Measurements from ENCODE around the gene FAM193A. TPM values are rescaled to one million over a fixed set of nuclear protein-coding genes. Genes with fewer than 3 reads are reported as not detected.

The FAM193A gene
- total RNA-seq, 1 donor from 2014 or later, result 45.5 TPM

GRCh38 chr4:2729533-2729875 lies 193.1 kb downstream of the FAM193A start:
- H3K4me3 Mint-ChIP-seq, result no peak overlapping the region
- H3K4me1 Mint-ChIP-seq, result no peaks in the 10 kb centered on the region
- no peaks in the 10 kb centered on the region for H3K27me3 Mint-ChIP-seq (ENCODE audit: low read depth)
- peaks cover 13% of the 10 kb centered on the region for H3K36me3 Mint-ChIP-seq (ENCODE audit: low read depth)
- no peak for TF ChIP-seq CTCF (conservative IDR thresholded peaks at IDR 0.05)
- peaks cover under 1% of the 10 kb centered on the region for H3K9me3 Mint-ChIP-seq
- H3K27ac Mint-ChIP-seq (ENCODE audit: unreplicated experiment), result no peak overlapping the region
- no peak for DNase-seq (ENCODE audit: low read depth, low spot score)

GRCh38 chr4:2731907-2732317 lies 195.5 kb downstream of the FAM193A start:
- TF ChIP-seq CTCF (conservative IDR thresholded peaks at IDR 0.05), result no peak
- H3K4me3 Mint-ChIP-seq, result no peak overlapping the region
- no peaks in the 10 kb centered on the region for H3K27me3 Mint-ChIP-seq (ENCODE audit: low read depth)
- H3K27ac Mint-ChIP-seq (ENCODE audit: unreplicated experiment), result no peak overlapping the region
- no peak for DNase-seq (ENCODE audit: low read depth, low spot score)
- H3K4me1 Mint-ChIP-seq, result no peaks in the 10 kb centered on the region
- H3K36me3 Mint-ChIP-seq (ENCODE audit: low read depth), result peaks cover 31% of the 10 kb centered on the region
- peaks cover 15% of the 10 kb centered on the region for H3K9me3 Mint-ChIP-seq

GRCh38 chr4:2732526-2732925 lies 196.1 kb downstream of the FAM193A start:
- H3K36me3 Mint-ChIP-seq (ENCODE audit: low read depth), result peaks cover 31% of the 10 kb centered on the region
- no peaks in the 10 kb centered on the region for H3K4me1 Mint-ChIP-seq
- no peak for TF ChIP-seq CTCF (conservative IDR thresholded peaks at IDR 0.05)
- H3K27me3 Mint-ChIP-seq (ENCODE audit: low read depth), result no peaks in the 10 kb centered on the region
- DNase-seq (ENCODE audit: low read depth, low spot score), result no peak
- H3K27ac Mint-ChIP-seq (ENCODE audit: unreplicated experiment), result no peak overlapping the region
- H3K9me3 Mint-ChIP-seq, result peaks cover 15% of the 10 kb centered on the region
- no peak overlapping the region for H3K4me3 Mint-ChIP-seq

- H3K4me1 Mint-ChIP-seq, result no peaks in the 10 kb centered on the region
- no peak for TF ChIP-seq CTCF (conservative IDR thresholded peaks at IDR 0.05)
- DNase-seq (ENCODE audit: low read depth, low spot score), result no peak
- H3K36me3 Mint-ChIP-seq (ENCODE audit: low read depth), result peaks cover 34% of the 10 kb centered on the region
- H3K27me3 Mint-ChIP-seq (ENCODE audit: low read depth), result no peaks in the 10 kb centered on the region
- no peak overlapping the region for H3K4me3 Mint-ChIP-seq
- peak overlapping the region; percentile 81 for H3K27ac Mint-ChIP-seq (ENCODE audit: unreplicated experiment)
- peaks cover 17% of the 10 kb centered on the region for H3K9me3 Mint-ChIP-seq
Measured at GRCh38 chr4:2733001-2733843, 196.8 kb downstream of the FAM193A start.

- no peak for TF ChIP-seq CTCF (conservative IDR thresholded peaks at IDR 0.05)
- no peaks in the 10 kb centered on the region for H3K4me1 Mint-ChIP-seq
- H3K27me3 Mint-ChIP-seq (ENCODE audit: low read depth), result no peaks in the 10 kb centered on the region
Measured at GRCh38 chr4:2733844-2734574, 197.6 kb downstream of the FAM193A start.

More at GRCh38 chr4:2733844-2734574, 197.6 kb downstream of the FAM193A start:
- Mint-ChIP-seq H3K36me3 (ENCODE audit: low read depth) (peaks cover 39% of the 10 kb centered on the region), H3K4me3 (no peak overlapping the region), H3K27ac (ENCODE audit: unreplicated experiment) (peak overlapping the region; percentile 81), H3K9me3 (peaks cover 20% of the 10 kb centered on the region)
- no peak for DNase-seq (ENCODE audit: low read depth, low spot score)

Data from neural crest cell (in vitro differentiated cells).